ENCODE results near the gene NLGN1.

Gene NLGN1

DNA sequence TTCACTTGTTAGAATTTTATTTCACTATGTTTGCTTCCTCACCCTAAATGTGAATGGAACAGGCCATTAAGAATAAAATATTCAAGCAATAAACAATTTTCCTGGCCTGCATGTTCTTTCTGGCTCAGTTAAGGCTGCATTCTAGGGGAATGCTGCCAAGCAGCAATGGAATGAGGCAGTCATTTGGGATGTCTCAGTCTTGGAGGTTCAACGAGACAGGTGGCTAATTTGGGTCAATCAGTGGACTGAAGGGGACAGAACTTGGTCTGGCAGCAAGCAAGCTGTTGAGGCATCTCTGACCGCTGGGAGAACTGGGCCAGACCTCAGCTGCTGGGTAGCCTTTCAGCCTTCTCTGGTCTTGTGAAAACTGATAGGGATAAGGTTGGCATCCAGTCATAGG is 241.6 kb downstream of the NLGN1 start:
- Histone ChIP-seq H3K27ac (ENCODE audit: low read depth, low read length) (no peak overlapping the region), H3K36me3 (ENCODE audit: insufficient read depth, low read length) (no peaks in the 10 kb centered on the region), H3K4me3 (ENCODE audit: low read length) (no peak overlapping the region), H3K9me3 (ENCODE audit: insufficient read depth, low read depth, low read length) (no peaks in the 10 kb centered on the region), H3K4me1 (ENCODE audit: insufficient read depth, low read length) (no peaks in the 10 kb centered on the region), H3K9ac (ENCODE audit: low read depth, low read length) (no peak overlapping the region), H3K27me3 (ENCODE audit: insufficient read depth, low read length) (no peaks in the 10 kb centered on the region)
- WGBS: 87% methylated on average over 2 of the region's 2 CpGs

DNA sequence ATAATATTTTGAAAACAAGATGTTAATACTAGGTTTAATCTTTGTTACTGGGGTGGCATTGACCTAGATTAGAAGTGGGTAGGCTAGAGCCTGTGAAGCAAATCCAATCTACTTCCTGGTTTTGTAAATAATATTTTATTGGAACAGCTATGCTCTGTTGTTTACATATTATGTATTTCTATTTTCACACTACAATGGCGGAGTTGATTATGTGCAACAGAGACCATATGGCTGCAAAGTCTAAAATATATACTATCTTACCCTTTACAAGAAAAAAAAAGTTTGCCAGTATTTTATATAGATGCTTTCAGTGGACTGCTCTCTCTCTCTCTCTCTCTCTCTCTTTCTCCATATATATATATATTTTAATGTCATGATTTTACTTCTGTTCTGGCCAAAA is 244.2 kb downstream of the NLGN1 start:
- Histone ChIP-seq H3K4me3 (ENCODE audit: low read length) (no peak overlapping the region), H3K27me3 (ENCODE audit: insufficient read depth, low read length) (no peaks in the 10 kb centered on the region), H3K9ac (ENCODE audit: low read depth, low read length) (no peak overlapping the region), H3K27ac (ENCODE audit: low read depth, low read length) (no peak overlapping the region), H3K4me1 (ENCODE audit: insufficient read depth, low read length) (no peaks in the 10 kb centered on the region), H3K9me3 (ENCODE audit: insufficient read depth, low read depth, low read length) (no peaks in the 10 kb centered on the region), H3K36me3 (ENCODE audit: insufficient read depth, low read length) (no peaks in the 10 kb centered on the region)
- no CpG with 5 or more reads among the region's 1 CpG for WGBS

DNA sequence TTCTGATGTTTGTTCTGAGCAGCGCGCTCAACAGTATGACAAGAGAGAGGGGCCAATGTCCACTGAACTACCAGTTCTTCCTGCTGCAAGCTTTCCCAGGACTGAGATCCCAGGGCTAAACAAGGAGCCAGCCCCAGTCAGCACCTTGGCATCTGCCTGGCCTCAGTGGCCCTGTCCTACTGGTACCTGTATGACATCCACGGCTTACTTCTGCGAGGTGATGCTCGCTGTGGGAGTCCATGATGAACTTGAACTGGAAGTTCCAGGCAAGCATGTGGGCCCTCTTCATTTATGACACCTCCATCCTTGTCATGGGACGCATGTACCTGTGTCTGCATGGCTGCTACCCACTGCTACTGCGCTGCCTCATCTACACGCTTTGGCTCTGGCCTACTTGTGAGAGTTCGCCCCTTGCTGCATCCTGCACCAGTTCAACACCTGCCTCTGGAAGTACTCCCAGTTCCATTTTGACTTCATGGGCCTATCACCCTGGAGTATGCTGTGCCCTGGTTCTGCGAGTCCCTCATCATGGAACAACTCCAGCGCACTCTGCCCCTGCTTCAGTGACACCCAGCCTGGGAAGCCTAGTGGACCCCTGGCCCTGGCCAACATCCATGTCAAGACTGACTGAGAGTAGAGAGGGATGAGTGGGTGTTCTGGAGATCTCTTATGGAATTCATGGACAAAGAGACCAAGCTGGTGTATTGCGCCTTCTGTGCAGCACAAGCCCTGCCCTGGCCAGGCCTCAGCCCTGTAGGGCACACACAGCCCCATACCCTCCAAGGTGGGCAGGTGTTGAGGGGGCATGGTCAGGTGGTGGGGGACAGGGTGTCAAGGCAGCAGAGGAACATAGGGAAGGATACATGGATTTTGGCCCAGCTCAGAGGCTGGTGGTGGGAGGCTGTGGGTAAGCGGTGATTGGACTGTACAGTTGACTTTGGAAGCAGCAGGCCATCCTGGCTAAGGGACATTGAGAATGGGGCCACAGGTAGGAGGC is 246.8 kb downstream of the NLGN1 start:
- Histone ChIP-seq H3K27me3 (ENCODE audit: insufficient read depth, low read length) (no peaks in the 10 kb centered on the region), H3K9ac (ENCODE audit: low read depth, low read length) (no peak overlapping the region), H3K36me3 (ENCODE audit: insufficient read depth, low read length) (no peaks in the 10 kb centered on the region), H3K27ac (ENCODE audit: low read depth, low read length) (no peak overlapping the region), H3K9me3 (ENCODE audit: insufficient read depth, low read depth, low read length) (no peaks in the 10 kb centered on the region), H3K4me3 (ENCODE audit: low read length) (no peak overlapping the region), H3K4me1 (ENCODE audit: insufficient read depth, low read length) (no peaks in the 10 kb centered on the region)
- 97% methylated on average over 13 of the region's 13 CpGs for WGBS

DNA sequence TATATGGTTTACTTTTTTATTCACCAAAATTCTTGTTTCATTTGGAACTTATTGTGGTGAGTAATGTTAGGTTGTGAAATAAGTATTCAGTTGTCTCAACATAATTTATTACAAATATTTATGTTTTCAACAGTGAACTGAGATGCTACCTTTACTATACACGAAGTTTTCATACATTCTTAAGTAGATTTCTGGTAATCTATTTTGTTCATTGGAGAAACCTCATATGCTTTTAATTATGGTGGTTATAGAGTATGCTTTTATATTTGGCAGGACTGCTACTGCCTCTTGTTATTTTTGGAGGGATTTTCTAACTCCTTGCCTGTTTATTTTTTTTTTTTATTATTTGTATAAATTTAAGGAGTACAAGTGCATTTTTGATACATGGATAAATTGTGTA is 253.1 kb downstream of the NLGN1 start:
- WGBS: no CpG with 5 or more reads among the region's 1 CpG
- no peaks in the 10 kb centered on the region for H3K9me3 ChIP-seq (ENCODE audit: insufficient read depth, low read depth, low read length)
- no peak overlapping the region for H3K27ac ChIP-seq (ENCODE audit: low read depth, low read length)
- no peak overlapping the region for H3K9ac ChIP-seq (ENCODE audit: low read depth, low read length)
- H3K27me3 ChIP-seq (ENCODE audit: insufficient read depth, low read length): no peaks in the 10 kb centered on the region
- no peak overlapping the region for H3K4me3 ChIP-seq (ENCODE audit: low read length)
- no peaks in the 10 kb centered on the region for H3K36me3 ChIP-seq (ENCODE audit: insufficient read depth, low read length)
- no peaks in the 10 kb centered on the region for H3K4me1 ChIP-seq (ENCODE audit: insufficient read depth, low read length)

DNA sequence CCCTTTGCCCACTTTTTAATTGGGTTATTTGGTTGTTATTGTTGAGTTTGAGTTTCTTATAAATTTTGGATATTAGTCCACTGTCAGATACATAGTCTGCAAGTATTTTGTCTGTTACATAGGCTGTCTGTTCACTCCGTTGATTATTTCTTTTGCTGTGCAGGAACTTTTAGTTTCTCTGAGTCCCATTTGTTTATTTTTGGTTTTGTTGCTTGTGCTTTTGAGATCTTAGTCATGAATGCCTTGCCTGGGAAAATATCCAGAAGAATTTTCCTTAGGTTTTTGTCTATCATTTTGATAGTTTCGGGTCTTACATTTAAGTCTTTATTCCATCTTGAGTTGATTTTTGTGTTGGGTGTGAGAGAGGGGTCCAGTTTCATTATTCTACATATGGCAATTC is 254.5 kb downstream of the NLGN1 start:
- Histone ChIP-seq H3K4me1 (ENCODE audit: insufficient read depth, low read length) (peaks cover 4% of the 10 kb centered on the region; the same call in 1 of the 2 replicates), H3K9me3 (ENCODE audit: insufficient read depth, low read depth, low read length) (no peaks in the 10 kb centered on the region), H3K9ac (ENCODE audit: low read depth, low read length) (no peak overlapping the region), H3K36me3 (ENCODE audit: insufficient read depth, low read length) (no peaks in the 10 kb centered on the region), H3K27ac (ENCODE audit: low read depth, low read length) (no peak overlapping the region), H3K27me3 (ENCODE audit: insufficient read depth, low read length) (no peaks in the 10 kb centered on the region), H3K4me3 (ENCODE audit: low read length) (no peak overlapping the region)
- 92% methylated on average over 2 of the region's 2 CpGs for WGBS

DNA sequence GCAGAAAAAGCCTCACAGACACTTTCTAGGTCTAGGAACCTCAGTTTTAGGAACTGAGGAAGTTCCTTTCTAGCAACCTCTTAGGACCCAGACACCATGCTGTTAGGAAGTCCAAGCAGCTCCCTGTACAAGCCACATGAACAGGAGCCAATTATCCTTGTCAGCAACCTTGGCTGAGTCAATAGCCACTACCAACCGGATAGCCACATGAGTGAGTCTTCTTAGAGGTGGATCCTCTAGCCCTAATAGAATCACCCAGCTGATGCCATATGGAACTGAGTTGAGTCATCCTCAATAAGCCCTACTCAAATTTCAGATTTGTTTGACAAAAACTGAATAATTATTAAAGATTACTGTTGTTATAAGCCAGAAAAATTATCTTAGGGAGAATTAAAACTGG is 256.2 kb downstream of the NLGN1 start:
- Histone ChIP-seq H3K9ac (ENCODE audit: low read depth, low read length) (no peak overlapping the region), H3K9me3 (ENCODE audit: insufficient read depth, low read depth, low read length) (no peaks in the 10 kb centered on the region), H3K27me3 (ENCODE audit: insufficient read depth, low read length) (no peaks in the 10 kb centered on the region), H3K4me3 (ENCODE audit: low read length) (no peak overlapping the region), H3K27ac (ENCODE audit: low read depth, low read length) (no peak overlapping the region), H3K36me3 (ENCODE audit: insufficient read depth, low read length) (no peaks in the 10 kb centered on the region), H3K4me1 (ENCODE audit: insufficient read depth, low read length) (peaks cover 6% of the 10 kb centered on the region; the same call in 1 of the 2 replicates)
- WGBS: 95% methylated on average over 1 of the region's 1 CpG

DNA sequence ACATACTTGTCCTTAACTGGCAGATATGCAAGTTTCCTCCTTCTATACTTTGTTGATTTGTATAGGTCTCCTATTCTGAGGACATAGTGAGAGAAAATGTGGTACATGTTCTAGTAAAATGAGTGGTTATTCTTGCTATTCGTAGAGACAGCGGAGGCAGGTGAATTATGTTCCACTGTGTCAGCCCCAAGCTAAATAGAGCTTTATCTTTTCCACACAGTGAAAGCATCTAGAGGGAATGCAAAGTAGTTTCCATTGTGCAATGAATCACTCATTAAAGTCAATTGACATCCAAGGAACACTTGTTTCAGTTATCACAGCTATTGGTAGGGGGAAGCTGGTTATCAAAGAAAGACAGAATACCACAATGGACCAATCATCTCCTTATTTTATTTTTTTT is 262.4 kb downstream of the NLGN1 start:
- no peak overlapping the region for H3K27ac ChIP-seq (ENCODE audit: low read depth, low read length)
- H3K9ac ChIP-seq (ENCODE audit: low read depth, low read length): no peak overlapping the region
- no peak overlapping the region for H3K4me3 ChIP-seq (ENCODE audit: low read length)
- 88% methylated on average over 2 of the region's 2 CpGs for WGBS
- H3K27me3 ChIP-seq (ENCODE audit: insufficient read depth, low read length): no peaks in the 10 kb centered on the region
- no peaks in the 10 kb centered on the region for H3K36me3 ChIP-seq (ENCODE audit: insufficient read depth, low read length)
- peaks cover 12% of the 10 kb centered on the region for H3K4me1 ChIP-seq (ENCODE audit: insufficient read depth, low read length)
- H3K9me3 ChIP-seq (ENCODE audit: insufficient read depth, low read depth, low read length): no peaks in the 10 kb centered on the region

DNA sequence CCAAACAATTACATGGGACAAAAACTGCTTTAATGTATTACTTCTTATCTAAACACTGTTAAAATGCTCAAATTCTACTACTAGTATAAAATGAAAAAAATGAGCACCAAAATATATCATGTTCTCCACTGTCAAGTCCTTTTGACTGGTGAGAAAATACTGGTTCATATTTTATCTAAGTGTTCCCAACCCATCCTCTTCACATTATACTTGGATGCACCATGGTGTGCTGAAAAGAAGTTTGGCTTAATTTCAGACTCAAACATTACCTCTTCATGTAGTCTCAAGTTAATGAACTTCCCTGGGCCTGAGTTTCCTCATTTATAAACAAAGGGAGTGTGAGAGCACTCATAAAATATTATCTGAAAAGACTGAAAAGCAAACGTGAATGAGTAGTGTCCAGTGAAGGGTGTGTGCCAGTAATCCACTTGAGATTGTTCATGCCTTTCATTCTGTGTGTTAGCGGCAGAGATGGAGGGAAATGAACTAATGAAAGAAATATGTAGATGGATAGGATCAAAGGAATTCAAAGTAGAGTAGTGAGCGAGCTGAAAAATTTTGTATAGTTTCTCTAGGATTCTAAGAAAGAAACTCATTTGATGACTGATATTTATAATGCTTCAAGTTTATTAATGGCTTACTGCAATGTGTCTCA is 263.2 kb downstream of the NLGN1 start:
- H3K4me1 ChIP-seq (ENCODE audit: insufficient read depth, low read length): peaks cover 12% of the 10 kb centered on the region
- H3K27ac ChIP-seq (ENCODE audit: low read depth, low read length): no peak overlapping the region
- WGBS: 92% methylated on average over 3 of the region's 3 CpGs
- no peak overlapping the region for H3K9ac ChIP-seq (ENCODE audit: low read depth, low read length)
- no peaks in the 10 kb centered on the region for H3K27me3 ChIP-seq (ENCODE audit: insufficient read depth, low read length)
- no peaks in the 10 kb centered on the region for H3K9me3 ChIP-seq (ENCODE audit: insufficient read depth, low read depth, low read length)
- no peaks in the 10 kb centered on the region for H3K36me3 ChIP-seq (ENCODE audit: insufficient read depth, low read length)
- no peak overlapping the region for H3K4me3 ChIP-seq (ENCODE audit: low read length)

DNA sequence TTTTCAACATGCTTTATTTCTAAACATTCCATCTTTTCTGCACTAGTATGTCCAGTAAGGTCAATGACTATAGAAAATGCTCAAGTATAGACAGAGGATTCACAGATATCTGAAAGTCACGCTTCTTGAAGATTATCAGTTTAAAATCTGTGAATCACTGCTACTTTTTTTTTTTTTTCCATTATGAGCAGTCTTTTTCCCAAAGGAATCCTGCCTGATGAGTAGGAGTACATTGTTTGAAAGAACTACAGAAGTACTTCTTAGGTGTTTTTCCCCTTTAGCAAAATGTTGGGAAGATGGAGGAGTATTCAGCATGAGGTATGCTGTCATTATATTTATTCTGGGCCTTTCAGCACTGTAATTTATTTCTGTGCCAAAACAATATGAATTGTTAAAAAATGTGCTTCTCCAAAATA is 266.2 kb downstream of the NLGN1 start:
- no peaks in the 10 kb centered on the region for H3K9me3 ChIP-seq (ENCODE audit: insufficient read depth, low read depth, low read length)
- no peak overlapping the region for H3K27ac ChIP-seq (ENCODE audit: low read depth, low read length)
- H3K9ac ChIP-seq (ENCODE audit: low read depth, low read length): no peak overlapping the region
- H3K27me3 ChIP-seq (ENCODE audit: insufficient read depth, low read length): no peaks in the 10 kb centered on the region
- H3K36me3 ChIP-seq (ENCODE audit: insufficient read depth, low read length): no peaks in the 10 kb centered on the region
- 92% methylated on average over 1 of the region's 1 CpG for WGBS
- H3K4me1 ChIP-seq (ENCODE audit: insufficient read depth, low read length): peaks cover 6% of the 10 kb centered on the region; the same call in 1 of the 2 replicates
- H3K4me3 ChIP-seq (ENCODE audit: low read length): no peak overlapping the region

DNA sequence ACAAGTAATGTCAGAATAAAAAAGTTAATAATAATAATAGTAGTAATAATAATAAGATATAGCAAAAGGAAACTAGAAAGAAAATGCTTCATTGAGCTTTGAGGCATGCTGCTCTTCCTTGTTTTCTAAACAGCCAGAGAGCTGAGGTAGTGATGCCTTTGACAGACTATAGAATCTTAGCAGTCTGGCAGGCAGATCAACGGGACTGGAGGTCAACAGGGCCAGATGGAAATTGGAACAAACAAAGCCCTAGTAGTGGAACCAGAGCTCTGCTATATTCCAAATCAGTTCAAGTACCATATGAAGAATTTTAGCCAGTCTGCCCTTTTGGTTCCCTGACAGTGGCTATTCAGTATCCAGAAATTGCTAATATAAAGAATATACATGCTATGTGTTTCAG is 278.6 kb downstream of the NLGN1 start:
- H3K36me3 ChIP-seq (ENCODE audit: insufficient read depth, low read length): no peaks in the 10 kb centered on the region
- no peak overlapping the region for H3K4me3 ChIP-seq (ENCODE audit: low read length)
- no peaks in the 10 kb centered on the region for H3K27me3 ChIP-seq (ENCODE audit: insufficient read depth, low read length)
- H3K27ac ChIP-seq (ENCODE audit: low read depth, low read length): no peak overlapping the region
- 83% methylated on average over 1 of the region's 1 CpG for WGBS
- no peaks in the 10 kb centered on the region for H3K9me3 ChIP-seq (ENCODE audit: insufficient read depth, low read depth, low read length)
- H3K4me1 ChIP-seq (ENCODE audit: insufficient read depth, low read length): no peaks in the 10 kb centered on the region
- H3K9ac ChIP-seq (ENCODE audit: low read depth, low read length): no peak overlapping the region

DNA sequence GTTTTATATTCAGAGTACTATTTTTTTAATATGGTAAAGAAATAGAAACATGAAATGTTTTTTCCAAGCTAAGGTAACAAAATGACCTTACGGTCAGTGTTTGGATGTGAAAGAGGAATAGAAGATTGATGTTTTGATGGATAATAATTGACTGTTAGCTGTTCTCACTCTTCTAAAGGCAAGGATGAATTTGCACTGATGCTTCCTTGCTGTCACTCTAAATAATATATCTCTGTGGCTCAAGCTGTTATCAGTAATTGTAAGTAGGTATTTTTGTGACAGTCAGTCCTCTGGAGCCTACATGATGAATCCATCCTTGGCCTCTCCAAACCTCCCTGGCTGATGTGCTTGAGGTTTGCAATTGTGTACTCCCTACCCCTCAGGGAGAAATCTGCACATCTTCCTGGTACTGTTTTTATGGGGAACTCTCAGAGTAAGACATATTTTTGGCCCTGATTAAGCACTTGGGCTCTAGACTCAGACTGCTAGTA is 283.7 kb downstream of the NLGN1 start:
- Histone ChIP-seq H3K4me3 (ENCODE audit: low read length) (no peak overlapping the region), H3K27me3 (ENCODE audit: insufficient read depth, low read length) (no peaks in the 10 kb centered on the region), H3K4me1 (ENCODE audit: insufficient read depth, low read length) (peaks cover 14% of the 10 kb centered on the region), H3K27ac (ENCODE audit: low read depth, low read length) (no peak overlapping the region), H3K9me3 (ENCODE audit: insufficient read depth, low read depth, low read length) (no peaks in the 10 kb centered on the region), H3K36me3 (ENCODE audit: insufficient read depth, low read length) (no peaks in the 10 kb centered on the region), H3K9ac (ENCODE audit: low read depth, low read length) (no peak overlapping the region)
- WGBS: 100% methylated on average over 1 of the region's 1 CpG

Measured in HUES64 (cell line).